AG08396 (cell line): ENCODE measurements around the gene BST1.

ENCODE experiments used
- DNase-seq: peaks from one replicate; pipeline ENCODE4 v3.0.0; 2012; ENCODE audit warnings: low spot score, mixed read lengths

The BST1 gene

GRCh38 chr4:15676039-15676438 is 26.8 kb upstream of the BST1 start:
- no peak for DNase-seq

- no peak for DNase-seq
Observed at GRCh38 chr4:15676899-15677298, 26.0 kb upstream of the BST1 start.

GRCh38 chr4:15677507-15677988 is 25.3 kb upstream of the BST1 start:
- DNase-seq, result no peak

- no peak for DNase-seq
Observed at GRCh38 chr4:15681067-15681371, 21.8 kb upstream of the BST1 start.

DNA sequence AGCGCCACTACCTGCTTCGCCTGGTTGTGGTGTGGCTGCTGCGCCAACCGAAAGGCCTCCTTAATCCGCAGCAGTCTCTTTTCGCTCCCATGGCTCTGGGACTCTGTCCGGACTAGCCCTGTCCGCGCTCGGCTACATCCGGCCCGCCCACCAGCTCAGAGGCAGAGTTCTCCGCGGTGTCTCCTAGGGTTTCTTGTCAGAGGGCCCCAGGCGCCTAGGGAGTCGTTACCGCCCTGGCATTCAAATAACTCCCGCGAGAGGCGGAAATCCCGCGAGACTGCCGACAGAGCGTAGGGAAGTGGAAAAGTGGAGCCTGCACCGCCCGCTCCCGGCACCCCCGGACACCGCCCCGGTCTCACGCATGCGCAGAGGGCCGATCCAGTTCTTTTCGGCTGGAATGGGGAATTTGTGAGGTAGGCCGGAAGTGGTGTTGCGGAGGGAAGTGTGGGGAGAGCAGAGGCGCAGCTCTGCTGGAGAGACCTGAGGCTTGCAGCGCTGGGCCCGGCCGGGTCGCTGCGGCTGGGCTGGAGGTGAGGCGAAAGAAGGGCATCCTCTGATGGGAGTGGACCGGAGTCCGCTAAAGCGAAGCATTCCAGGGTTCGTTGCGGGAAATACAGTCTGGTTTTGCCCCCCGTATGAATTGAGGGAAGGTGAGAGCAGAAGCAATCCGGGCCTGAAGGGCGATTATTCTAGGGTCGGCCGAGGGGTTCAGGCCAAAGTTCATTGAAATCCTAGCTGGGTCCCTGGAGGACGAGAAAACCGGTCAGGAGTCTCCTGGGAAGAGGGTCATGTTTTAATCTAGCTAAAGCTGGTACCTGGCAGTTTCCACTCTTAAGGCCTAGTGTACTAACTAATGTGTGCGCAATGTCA is 21.3 kb upstream of the BST1 start, which contains the start of gene FAM200B:
TSS of gene FAM200B (plus strand) at position 456 of the 870 bp plus-strand sequence. CDS start 5,151 bp downstream, outside the sequence.
- DNase-seq, result peak; percentile 100

GRCh38 chr4:15682242-15683142 is 20.4 kb upstream of the BST1 start:
- no peak for DNase-seq

DNA sequence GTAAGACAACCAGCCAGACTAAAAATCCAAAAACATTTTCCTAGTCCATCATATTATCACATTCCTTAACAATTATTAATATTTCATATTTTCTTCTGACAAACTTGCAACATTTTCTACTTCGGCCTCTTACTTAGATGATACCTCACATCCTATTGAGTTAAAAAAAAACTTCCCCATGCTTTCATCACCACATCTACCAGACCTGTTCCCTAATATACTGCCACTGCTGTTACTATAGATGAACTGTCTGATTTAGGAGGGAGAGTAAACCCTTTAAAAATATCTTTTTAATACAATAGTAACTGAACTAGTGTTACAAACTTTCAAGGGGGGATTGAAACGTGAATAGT is 19.7 kb upstream of the BST1 start:
- no peak for DNase-seq

- no peak for DNase-seq
Observed at GRCh38 chr4:15684498-15684897, 18.4 kb upstream of the BST1 start.

DNA sequence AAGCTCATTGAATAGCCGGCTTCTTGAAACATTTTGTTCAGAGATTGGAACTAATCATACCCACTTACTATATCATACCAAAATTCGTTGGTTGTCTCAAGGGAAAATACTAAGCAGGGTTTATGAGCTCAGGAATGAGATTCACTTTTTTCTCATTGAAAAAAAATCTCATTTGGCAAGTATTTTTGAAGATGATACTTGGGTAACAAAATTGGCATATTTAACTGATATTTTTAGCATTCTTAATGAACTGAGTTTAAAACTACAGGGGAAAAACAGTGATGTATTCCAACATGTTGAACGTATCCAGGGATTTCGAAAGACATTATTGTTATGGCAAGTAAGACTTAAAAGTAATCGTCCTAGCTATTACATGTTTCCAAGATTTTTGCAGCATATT is 14.8 kb upstream of the BST1 start:
- DNase-seq, result no peak

GRCh38 chr4:15689540-15689939 is 13.3 kb upstream of the BST1 start:
- DNase-seq, result no peak

DNA sequence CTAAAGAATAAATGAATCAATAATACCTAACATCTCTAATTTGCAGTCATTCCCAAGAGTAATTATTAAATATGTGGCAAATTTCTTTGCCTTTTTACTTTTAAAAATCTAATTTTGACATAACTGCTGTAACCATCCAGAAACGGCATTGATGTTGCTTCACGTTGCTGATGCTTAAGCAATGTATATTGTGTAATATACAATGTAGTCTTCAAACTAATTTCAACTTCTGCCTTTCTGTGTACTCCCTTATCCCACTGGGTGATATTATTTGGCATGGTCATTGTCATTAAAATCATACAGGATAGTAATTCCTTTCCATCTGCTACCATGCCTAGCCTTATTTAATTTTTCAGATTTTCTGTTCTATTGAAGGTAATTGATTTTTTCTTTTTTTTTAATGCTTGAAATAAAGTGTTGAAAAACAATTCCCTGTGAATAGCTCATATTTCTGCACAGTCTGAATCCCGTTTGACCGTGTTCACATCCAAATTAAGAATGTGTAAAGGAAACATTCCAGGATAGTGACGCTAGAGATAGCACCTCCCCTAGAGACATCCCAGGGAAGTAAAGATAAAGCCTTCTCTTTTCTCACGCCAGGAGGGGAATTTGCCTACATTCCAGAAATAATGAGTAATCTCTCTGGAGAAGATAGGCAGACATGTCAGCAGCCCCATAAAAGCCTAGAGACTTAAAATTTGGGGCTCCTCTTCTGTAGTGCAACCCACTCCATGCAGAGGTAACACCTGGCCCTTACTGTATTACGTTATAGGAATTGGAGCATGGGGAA is 12.7 kb upstream of the BST1 start:
- peak; percentile 65 for DNase-seq

DNA sequence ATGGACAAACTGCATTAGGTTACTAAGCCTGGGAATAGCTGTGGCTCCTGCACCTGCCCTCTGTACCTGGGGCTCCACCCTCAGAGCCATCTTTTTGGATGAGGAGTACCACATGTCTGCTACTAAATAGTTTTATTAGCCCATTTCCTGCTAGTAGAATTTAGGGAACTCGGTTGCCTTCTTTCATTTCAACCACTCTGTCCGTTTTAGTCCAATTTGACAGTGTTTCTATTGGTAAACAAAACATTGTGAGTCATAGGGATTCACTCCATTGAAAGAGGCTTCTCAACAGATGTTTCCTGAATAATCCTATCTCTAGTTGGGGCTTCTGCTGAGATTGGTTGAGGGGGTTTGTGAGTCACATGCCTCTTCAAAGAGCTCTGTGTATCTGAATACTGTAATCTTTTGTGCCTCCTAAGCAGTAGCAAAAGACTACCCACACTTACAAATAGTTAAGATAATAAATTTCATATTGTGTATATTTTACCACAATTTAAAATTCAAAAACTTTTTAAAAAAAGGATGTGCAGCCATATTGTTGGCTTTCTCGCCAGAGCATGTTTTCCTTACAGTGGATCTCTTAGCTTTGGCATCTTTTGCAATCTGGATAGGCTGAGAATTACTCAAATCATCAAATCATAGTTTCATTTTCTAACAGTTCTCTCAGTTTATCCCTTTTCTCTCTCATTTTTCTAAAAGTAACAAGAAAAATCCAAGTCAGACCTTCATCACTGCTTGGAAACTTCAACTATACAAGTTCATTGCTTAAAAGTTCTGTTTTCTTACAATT is 11.3 kb upstream of the BST1 start:
- DNase-seq, result no peak

DNA sequence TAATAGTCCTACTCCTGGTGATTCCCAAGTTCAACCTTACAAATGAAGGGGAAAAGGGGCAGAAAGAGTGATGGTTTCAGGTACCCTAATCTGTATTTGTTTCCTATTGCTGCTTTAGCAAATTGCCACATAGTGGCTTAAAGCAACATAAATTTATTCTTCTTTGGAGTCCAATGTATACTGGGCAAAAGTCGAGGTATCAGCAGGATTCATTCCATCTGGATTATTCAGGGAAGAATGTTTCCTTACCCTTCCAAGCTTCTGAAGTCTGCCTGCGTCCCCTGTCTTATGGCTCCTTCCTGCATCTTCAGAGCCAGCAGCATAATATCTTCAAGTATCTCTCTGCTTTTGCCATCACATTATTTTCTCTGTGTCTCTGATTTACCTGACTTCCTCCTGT is 10.3 kb upstream of the BST1 start:
- DNase-seq, result no peak

GRCh38 chr4:15694431-15694830 is 8.4 kb upstream of the BST1 start:
- DNase-seq, result no peak

DNA sequence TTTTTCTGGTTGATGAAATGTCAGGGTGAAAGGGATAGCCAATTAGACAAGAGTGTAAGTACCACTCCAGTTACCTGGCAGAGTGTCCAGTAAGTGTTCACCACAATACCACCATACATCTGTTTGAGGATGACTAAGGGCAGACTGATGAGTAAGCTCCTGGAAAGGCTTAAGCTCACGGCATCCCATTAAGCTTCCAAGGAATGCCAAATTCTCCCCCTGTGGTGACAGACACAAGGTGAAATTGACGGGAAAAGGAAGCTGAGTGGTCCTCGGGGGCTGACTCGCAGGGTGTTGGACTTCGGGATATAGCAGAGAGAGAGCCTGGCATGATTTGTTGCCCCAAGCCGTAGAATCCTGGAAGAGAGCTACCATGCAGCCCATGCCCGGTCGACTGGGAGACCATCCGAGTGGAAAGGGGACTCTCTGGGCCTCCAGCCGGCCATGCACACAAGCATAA is 7.6 kb upstream of the BST1 start:
- peak; percentile 72 for DNase-seq

- no peak for DNase-seq
Observed at GRCh38 chr4:15695729-15696128, 7.1 kb upstream of the BST1 start.

- no peak for DNase-seq
Observed at GRCh38 chr4:15696866-15697265, 6.0 kb upstream of the BST1 start.

GRCh38 chr4:15703439-15703838 is 574 bp downstream of the BST1 start:
- no peak for DNase-seq

GRCh38 chr4:15704129-15704528 is 1.3 kb downstream of the BST1 start:
- no peak for DNase-seq

DNA sequence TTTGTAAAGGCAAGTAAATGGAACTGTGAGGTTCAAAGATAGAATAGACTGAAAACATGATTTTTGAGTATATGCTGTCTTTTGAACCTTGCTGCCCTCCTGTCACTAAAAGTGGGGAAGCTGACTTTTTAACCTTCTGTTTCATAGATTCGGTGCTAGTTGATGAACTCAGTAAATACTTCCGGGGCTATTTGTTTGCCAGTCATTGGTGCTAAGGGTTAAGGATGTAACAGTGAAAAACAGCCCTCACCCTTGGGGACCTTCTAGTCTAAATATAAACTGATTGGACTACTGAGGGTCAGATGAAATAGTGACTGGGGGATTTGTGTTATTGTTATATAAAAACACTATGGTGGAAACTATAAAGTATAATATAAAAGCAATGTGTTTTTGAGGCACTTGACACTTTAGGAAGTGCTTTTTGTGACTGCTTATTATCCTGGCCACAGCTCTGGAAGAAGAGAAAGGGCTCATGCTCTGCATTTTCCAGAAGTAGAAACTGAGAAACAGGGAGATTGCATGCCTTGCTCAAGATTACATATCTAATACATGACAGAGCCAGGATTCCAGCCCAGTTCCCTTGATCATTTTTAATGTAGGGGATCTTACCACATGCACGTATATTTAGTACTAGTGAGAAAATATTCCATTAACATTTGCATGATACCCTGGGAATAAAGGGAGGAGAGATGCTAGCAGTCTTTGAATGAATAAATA is 3.9 kb downstream of the BST1 start:
- no peak for DNase-seq

DNA sequence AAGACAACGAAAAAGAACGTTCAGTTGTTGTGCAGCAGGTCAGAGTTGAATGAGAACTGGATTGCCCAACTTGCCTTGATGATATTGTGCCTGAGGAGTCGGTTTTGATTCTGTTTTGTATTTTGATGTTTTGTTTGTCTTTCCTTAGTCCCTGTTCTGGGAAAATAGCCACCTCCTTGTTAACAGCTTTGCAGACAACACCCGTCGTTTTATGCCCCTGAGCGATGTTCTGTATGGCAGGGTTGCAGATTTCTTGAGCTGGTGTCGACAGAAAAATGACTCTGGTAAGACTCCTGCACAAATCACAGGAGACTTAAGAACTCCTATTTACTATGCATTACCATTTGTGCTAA is 4.5 kb downstream of the BST1 start:
- DNase-seq, result no peak
